Suprapubic skin (tissue), 4 donors: ENCODE measurements around the gene CENPS. TPM values are rescaled to one million over a fixed set of nuclear protein-coding genes. Genes with fewer than 3 reads are reported as not detected.
"Not testable (repeated sequence)": the region's sequence is repeated elsewhere in the genome, so short reads cannot be mapped to it uniquely, and the experiment has no call there.

ENCODE experiments used
- DNase-seq, 2 donors: peaks; one replicate each; pipeline ENCODE4 v3.0.0-alpha.2; 2019; ENCODE audit warnings: low spot score in 2 of 2
- H3K27ac ChIP-seq: fragments of 200-600 bp; sonication (generic); one replicate; pipeline ENCODE4 v1.5.1; 2019
- H3K27me3 ChIP-seq: fragments of 200-600 bp; sonication (generic); one replicate; pipeline ENCODE4 v1.5.1; 2019
- H3K36me3 ChIP-seq: fragments of 200-600 bp; sonication (generic); one replicate; pipeline ENCODE4 v1.5.1; 2019
- H3K4me1 ChIP-seq: fragments of 200-600 bp; sonication (generic); one replicate; pipeline ENCODE4 v1.5.1; 2019
- H3K4me3 ChIP-seq: fragments of 200-600 bp; sonication (generic); one replicate; pipeline ENCODE4 v1.5.1; 2019; ENCODE audit warnings: mild to moderate bottlenecking
- H3K9me3 ChIP-seq: fragments of 200-600 bp; sonication (generic); one replicate; pipeline ENCODE4 v1.5.1; 2019
- EP300 ChIP-seq: sonication (generic); formaldehyde crosslinking; IDR thresholded peaks from one replicate; pipeline ENCODE4 v1.6.1; 2017; ENCODE audit warnings: antibody characterized with exemption
- POLR2A ChIP-seq, 2 donors: fragments of 450-650 bp; IDR thresholded peaks; one replicate each; pipeline ENCODE4 v1.6.1; 2017; ENCODE audit warnings: antibody characterized with exemption in 2 of 2, mild to moderate bottlenecking in 2 of 2, moderate library complexity in 2 of 2
- POLR2AphosphoS5 ChIP-seq, 3 donors: sonication (generic); formaldehyde crosslinking; IDR thresholded peaks; one replicate each; pipeline ENCODE4 v1.6.1; 2017; ENCODE audit warnings: antibody characterized with exemption in 3 of 3
- WGBS: methylation state at CpG from one replicate; pipeline ENCODE4 v1.1.5; 2018; 5-methylcytosine and 5-hydroxymethylcytosine counted together
- total RNA-seq, 4 donors: library from RNA; depleted of rRNA; stranded (reverse); fragments of >200 nt; gene quantifications; one replicate each; pipeline ENCODE4 v1.1.0, GENCODE V29; 2016
- TF ChIP-seq, protein P1 (sequence below), 2 donors: fragments of 200-600 bp in 1 of 2; fragments of 450-650 bp in 1 of 2; sonication (generic) in 1 of 2; IDR thresholded peaks; one replicate each; pipeline ENCODE4 v1.5.1; 2016 to 2019; ENCODE audit warnings: antibody characterized with exemption in 2 of 2, mild to moderate bottlenecking in 1 of 2, moderate library complexity in 1 of 2

Gene CENPS
- total RNA-seq, 4 donors from 2014 or later: 0.62 to 3.6 (median 2.5) TPM; not detected in 1

DNA sequence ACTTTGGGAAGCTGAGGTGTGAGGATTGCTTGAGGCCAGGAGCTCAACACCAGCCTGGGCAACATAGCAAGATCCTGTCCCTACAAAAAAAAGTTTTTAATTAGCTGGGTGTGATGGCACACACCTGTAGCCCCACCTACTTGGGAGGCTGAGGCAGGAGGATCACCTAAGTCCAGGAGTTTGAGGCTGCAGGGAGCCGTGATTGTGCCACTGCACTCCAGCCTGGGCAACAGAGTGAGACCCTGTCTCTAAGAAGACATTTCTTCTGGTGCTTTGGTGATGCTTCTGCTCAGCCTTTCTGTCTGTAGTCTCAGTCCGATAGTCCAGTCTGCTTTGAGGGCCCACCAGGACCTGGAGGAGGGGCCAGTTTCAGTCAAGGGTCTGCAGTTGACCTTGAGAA lies 23.0 kb upstream of the CENPS start:
- Histone ChIP-seq H3K36me3 (peaks cover 95% of the 10 kb centered on the region), H3K27me3 (no peaks in the 10 kb centered on the region), H3K4me3 (no peak overlapping the region), H3K4me1 (no peaks in the 10 kb centered on the region), H3K27ac (no peak overlapping the region), H3K9me3 (no peaks in the 10 kb centered on the region)
- TF ChIP-seq, protein P1, sequence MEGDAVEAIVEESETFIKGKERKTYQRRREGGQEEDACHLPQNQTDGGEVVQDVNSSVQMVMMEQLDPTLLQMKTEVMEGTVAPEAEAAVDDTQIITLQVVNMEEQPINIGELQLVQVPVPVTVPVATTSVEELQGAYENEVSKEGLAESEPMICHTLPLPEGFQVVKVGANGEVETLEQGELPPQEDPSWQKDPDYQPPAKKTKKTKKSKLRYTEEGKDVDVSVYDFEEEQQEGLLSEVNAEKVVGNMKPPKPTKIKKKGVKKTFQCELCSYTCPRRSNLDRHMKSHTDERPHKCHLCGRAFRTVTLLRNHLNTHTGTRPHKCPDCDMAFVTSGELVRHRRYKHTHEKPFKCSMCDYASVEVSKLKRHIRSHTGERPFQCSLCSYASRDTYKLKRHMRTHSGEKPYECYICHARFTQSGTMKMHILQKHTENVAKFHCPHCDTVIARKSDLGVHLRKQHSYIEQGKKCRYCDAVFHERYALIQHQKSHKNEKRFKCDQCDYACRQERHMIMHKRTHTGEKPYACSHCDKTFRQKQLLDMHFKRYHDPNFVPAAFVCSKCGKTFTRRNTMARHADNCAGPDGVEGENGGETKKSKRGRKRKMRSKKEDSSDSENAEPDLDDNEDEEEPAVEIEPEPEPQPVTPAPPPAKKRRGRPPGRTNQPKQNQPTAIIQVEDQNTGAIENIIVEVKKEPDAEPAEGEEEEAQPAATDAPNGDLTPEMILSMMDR (IDR thresholded peaks at IDR 0.05): no peak
- TF ChIP-seq POLR2AphosphoS5 (IDR thresholded peaks at IDR 0.05): no peak
- no peak for TF ChIP-seq POLR2A (IDR thresholded peaks at IDR 0.05)
- TF ChIP-seq EP300: no peak
- no peak for DNase-seq
- WGBS: 80% methylated on average over 2 of the region's 2 CpGs

DNA sequence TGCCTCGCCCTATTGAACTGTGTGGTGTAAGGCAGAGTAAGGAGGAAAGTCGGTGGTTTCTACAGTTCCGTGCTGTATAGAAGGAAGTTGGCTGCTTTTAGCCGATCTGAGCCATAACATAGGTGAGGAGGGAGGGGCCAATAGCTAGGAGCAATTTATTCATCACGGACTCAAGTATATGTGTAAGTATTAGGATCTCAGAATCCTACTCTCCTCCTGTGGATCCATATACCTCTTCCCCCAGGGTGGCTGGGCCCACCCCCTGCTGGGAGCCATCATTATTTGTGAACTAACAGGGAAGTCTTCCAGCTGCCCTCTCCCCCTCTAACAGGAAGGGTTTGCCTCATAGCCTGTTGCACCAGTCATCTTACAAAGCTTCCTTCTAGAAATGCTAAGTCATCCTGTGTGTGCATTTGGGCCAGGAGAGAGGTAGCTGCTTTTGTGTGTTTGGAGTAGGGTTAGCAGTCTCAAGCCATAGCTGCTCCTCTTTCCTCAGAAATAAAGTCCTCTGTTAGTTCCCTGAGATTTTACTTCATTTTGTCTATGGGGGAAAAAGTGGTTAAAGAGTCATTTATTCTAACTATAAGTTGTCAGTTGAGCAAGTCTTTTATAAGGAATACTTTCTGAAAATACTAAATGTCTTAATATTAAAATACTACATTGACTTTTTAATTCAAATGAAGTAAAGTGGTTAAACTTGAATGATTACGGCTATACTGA lies 14.9 kb upstream of the CENPS start:
- Histone ChIP-seq H3K4me1 (no peaks in the 10 kb centered on the region), H3K27ac (no peak overlapping the region), H3K36me3 (peaks cover 90% of the 10 kb centered on the region), H3K9me3 (no peaks in the 10 kb centered on the region), H3K4me3 (no peak overlapping the region), H3K27me3 (no peaks in the 10 kb centered on the region)
- WGBS: 66% methylated on average over 6 of the region's 6 CpGs
- TF ChIP-seq POLR2A (IDR thresholded peaks at IDR 0.05) (no peak), EP300 (no peak), POLR2AphosphoS5 (IDR thresholded peaks at IDR 0.05) (no peak)
- TF ChIP-seq, protein P1 (IDR thresholded peaks at IDR 0.05): no peak
- no peak for DNase-seq

DNA sequence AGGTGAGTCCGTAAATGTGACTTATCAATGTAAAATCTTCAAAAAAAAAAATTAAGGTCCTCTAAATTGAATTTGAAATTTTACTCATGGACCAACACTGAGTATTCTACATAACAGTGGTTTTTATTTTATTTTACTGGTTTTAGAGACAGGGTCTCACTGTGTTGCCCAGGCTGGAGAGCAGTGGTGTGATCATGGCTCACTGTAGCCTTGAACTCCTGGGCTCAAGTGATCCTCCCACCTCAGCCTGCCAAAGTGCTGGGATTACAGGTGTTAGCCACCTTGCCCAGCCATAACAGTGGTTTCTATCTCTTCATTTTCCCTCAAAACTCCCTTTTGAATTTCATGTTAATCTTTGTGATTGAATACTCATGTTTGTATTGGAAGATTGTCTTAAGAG lies 14.3 kb upstream of the CENPS start:
- peaks cover 91% of the 10 kb centered on the region for H3K36me3 ChIP-seq
- not testable (repeated sequence) for H3K27me3 ChIP-seq, H3K27ac ChIP-seq, DNase-seq, H3K4me3 ChIP-seq, H3K9me3 ChIP-seq, H3K4me1 ChIP-seq
- 98% methylated on average over 1 of the region's 1 CpG for WGBS

DNA sequence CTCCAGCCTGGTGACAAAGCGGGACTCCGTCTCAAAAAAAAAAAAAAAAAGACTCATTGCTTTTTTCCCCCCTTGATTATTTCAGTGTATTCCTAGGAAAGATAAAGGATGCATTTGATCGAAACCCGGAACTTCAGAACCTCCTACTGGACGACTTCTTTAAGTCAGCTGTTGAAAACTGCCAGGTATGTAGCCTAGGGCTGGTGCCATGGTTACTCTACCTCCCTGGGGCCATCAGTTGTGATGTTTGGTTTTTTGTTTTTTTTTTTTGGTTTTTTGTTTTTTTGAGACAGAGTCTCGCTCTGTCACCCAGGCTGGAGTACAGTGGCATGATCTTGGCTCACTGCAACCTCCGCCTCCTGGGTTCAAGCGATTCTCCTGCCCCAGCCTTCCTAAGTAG lies 11.5 kb upstream of the CENPS start:
- not testable (repeated sequence) for H3K4me1 ChIP-seq, H3K27me3 ChIP-seq, H3K4me3 ChIP-seq, H3K9me3 ChIP-seq, H3K27ac ChIP-seq, DNase-seq
- H3K36me3 ChIP-seq: peaks cover 67% of the 10 kb centered on the region
- 91% methylated on average over 8 of the region's 8 CpGs for WGBS

DNA sequence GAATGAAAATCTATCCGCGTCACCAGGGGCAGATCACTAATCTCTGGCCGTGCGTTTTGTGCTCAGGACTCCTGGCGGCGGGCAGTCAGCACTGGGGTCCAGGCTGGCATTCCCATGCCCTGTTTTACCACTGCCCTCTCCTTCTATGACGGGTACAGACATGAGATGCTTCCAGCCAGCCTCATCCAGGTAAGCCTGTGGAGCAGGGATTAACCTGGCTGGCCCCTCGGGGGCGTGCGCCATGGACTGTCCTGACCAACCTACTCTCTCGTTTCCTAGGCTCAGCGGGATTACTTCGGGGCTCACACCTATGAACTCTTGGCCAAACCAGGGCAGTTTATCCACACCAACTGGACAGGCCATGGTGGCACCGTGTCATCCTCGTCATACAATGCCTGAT lies 10.9 kb upstream of the CENPS start:
- H3K27me3 ChIP-seq: no peaks in the 10 kb centered on the region
- no peaks in the 10 kb centered on the region for H3K9me3 ChIP-seq
- peaks cover 62% of the 10 kb centered on the region for H3K36me3 ChIP-seq
- H3K4me3 ChIP-seq: no peak overlapping the region
- H3K27ac ChIP-seq: no peak overlapping the region
- 87% methylated on average over 15 of the region's 15 CpGs for WGBS
- no peak for DNase-seq
- TF ChIP-seq POLR2A (IDR thresholded peaks at IDR 0.05) (no peak), EP300 (no peak)
- TF ChIP-seq, protein P1 (IDR thresholded peaks at IDR 0.05): no peak
- no peaks in the 10 kb centered on the region for H3K4me1 ChIP-seq

DNA sequence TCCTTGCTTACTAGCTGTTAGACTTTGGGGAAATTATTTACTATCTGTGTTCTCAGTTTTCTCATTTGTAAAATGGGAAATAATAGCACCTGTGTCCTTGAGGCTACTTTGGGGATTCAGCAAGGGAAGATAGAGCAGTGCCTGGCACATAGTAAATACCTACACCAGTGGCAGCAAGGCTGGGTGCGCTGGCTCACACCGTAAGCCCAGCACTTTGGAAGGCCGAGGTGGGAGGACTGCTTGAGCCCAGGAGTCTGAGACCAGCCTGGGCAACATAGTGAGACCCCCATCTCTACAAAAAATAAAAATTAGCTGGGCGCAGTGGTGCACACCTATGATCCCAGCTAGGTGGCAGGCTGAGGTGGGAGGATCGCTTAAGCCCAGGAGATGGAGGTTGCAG lies 8.6 kb upstream of the CENPS start:
- 88% methylated on average over 5 of the region's 5 CpGs for WGBS
- no peak for DNase-seq
- Histone ChIP-seq H3K36me3 (peaks cover 47% of the 10 kb centered on the region), H3K4me1 (no peaks in the 10 kb centered on the region), H3K27me3 (no peaks in the 10 kb centered on the region), H3K27ac (no peak overlapping the region), H3K9me3 (no peaks in the 10 kb centered on the region), H3K4me3 (no peak overlapping the region)
- TF ChIP-seq POLR2A (IDR thresholded peaks at IDR 0.05) (no peak), POLR2AphosphoS5 (IDR thresholded peaks at IDR 0.05) (no peak), EP300 (no peak)
- TF ChIP-seq, protein P1 (IDR thresholded peaks at IDR 0.05): no peak
